H1 (cell line): ENCODE measurements around the gene TSHZ2. TPM values are rescaled to one million over a fixed set of nuclear protein-coding genes. Genes with fewer than 3 reads are reported as not detected.

Source experiments
- CTCF ChIA-PET: fragments of 300-600 bp; sonication (Branson Sonifier 250); formaldehyde crosslinking; loops from one replicate; lab custom pipeline; 2021; ENCODE audit not compliant: partially characterized antibody; lab: Charles Lee
- POLR2A ChIA-PET: fragments of 300-600 bp; sonication (Branson Sonifier 250); formaldehyde crosslinking; loops from one replicate; lab custom pipeline; 2021; ENCODE audit warnings: inconsistent platforms; ENCODE audit not compliant: partially characterized antibody; lab: Charles Lee
- DNase-seq, 2 experiments: peaks; one replicate each; pipeline versions ENCODE4 v3.0.0 to v3.0.0-alpha.2; 2010 to 2022; ENCODE audit warnings: low spot score in 2 of 2, low read depth in 1 of 2, mixed read lengths in 1 of 2
- FAIRE-seq: peaks from 2 replicates; lab custom pipeline; 2011; peaks lifted over from hg19 to GRCh38; lab: Jason Lieb, UNC
- H2AFZ ChIP-seq: 2 replicates; pipeline ENCODE4 v1.8.1; 2012; ENCODE audit warnings: low read length, inconsistent platforms
- H2AK5ac ChIP-seq: 2 replicates; pipeline ENCODE4 v1.6.1; 2013; ENCODE audit warnings: low read depth, low read length
- H2BK120ac ChIP-seq: replicated peaks from 2 replicates; pipeline ENCODE3; 2013; ENCODE audit warnings: low read depth, low read length, inconsistent platforms
- H2BK12ac ChIP-seq: 2 replicates; pipeline ENCODE4 v1.6.1; 2013; ENCODE audit warnings: low read depth, low read length
- H2BK15ac ChIP-seq: 2 replicates; pipeline ENCODE4 v1.6.1; 2013; ENCODE audit warnings: low read length
- H2BK20ac ChIP-seq: 2 replicates; pipeline ENCODE4 v1.6.1; 2013; ENCODE audit warnings: low read length
- H2BK5ac ChIP-seq: 2 replicates; pipeline ENCODE4 v1.6.1; 2013; ENCODE audit warnings: low read depth, low read length
- H3K14ac ChIP-seq: 2 replicates; pipeline ENCODE4 v1.6.1; 2013; ENCODE audit warnings: inconsistent platforms; ENCODE audit not compliant: insufficient read length
- H3K18ac ChIP-seq: 2 replicates; pipeline ENCODE4 v1.6.1; 2013; ENCODE audit warnings: low read length; ENCODE audit errors: extremely low read depth
- H3K23ac ChIP-seq: 2 replicates; pipeline ENCODE4 v1.6.1; 2013; ENCODE audit warnings: inconsistent platforms; ENCODE audit not compliant: insufficient read length
- H3K23me2 ChIP-seq: 2 replicates; pipeline ENCODE4 v1.6.1; 2013; ENCODE audit warnings: low read depth, low read length
- H3K27ac ChIP-seq: 2 replicates; pipeline ENCODE4 v1.6.1; 2011; ENCODE audit warnings: low read depth, low read length, inconsistent platforms
- H3K27me3 ChIP-seq, 4 experiments: replicated peaks in 1 of 4; 1 replicate in 1 of 4; 2 replicates in 3 of 4; pipeline versions ENCODE4 v1.6.1 to v1.8.1; 2011 to 2013; ENCODE audit warnings: low read length in 3 of 4, mild to moderate bottlenecking in 3 of 4, inconsistent platforms in 2 of 4, mixed read lengths in 2 of 4, moderate library complexity in 1 of 4; ENCODE audit not compliant: control insufficient read depth in 3 of 4, insufficient read depth in 3 of 4; ENCODE audit errors: extremely low read depth in 1 of 4
- H3K36me3 ChIP-seq, 4 experiments: 2 replicates each; pipeline versions ENCODE4 v1.6.1 to v1.8.1; 2011 to 2013; ENCODE audit warnings: mild to moderate bottlenecking in 4 of 4, low read length in 3 of 4, moderate library complexity in 2 of 4, control low read depth in 1 of 4, inconsistent platforms in 1 of 4; ENCODE audit not compliant: insufficient read depth in 4 of 4, control insufficient read depth in 2 of 4
- H3K4ac ChIP-seq: replicated peaks from 2 replicates; pipeline ENCODE3; 2013; ENCODE audit warnings: low read length, low read depth, mixed read lengths, inconsistent platforms; ENCODE audit not compliant: insufficient read length
- H3K4me1 ChIP-seq, 4 experiments: replicated peaks in 1 of 4; 1 replicate in 1 of 4; 2 replicates in 3 of 4; pipeline versions ENCODE4 v1.6.1 to v1.8.1; 2011 to 2013; ENCODE audit warnings: low read length in 3 of 4, inconsistent platforms in 2 of 4, mixed read lengths in 1 of 4; ENCODE audit not compliant: insufficient read depth in 4 of 4, control insufficient read depth in 3 of 4
- H3K4me2 ChIP-seq, 2 experiments: 2 replicates each; pipeline versions ENCODE4 v1.6.1 to v1.8.1; 2011 to 2013; ENCODE audit warnings: low read depth in 2 of 2, low read length in 2 of 2, control low read depth in 1 of 2, inconsistent platforms in 1 of 2, mild to moderate bottlenecking in 1 of 2; ENCODE audit not compliant: insufficient read depth in 1 of 2
- H3K4me3 ChIP-seq, 4 experiments: fragments of 200-600, 300-600 bp in 1 of 4; sonication (generic), shearing (Covaris generic), sonication (Bioruptor Twin) in 1 of 4; 2 replicates each; pipeline versions ENCODE4 v1.5.1 to v1.8.1; 2011 to 2016; ENCODE audit warnings: low read length in 4 of 4, low read depth in 3 of 4, control low read depth in 2 of 4, inconsistent platforms in 2 of 4, mild to moderate bottlenecking in 2 of 4, mixed read lengths in 1 of 4, moderate library complexity in 1 of 4; ENCODE audit not compliant: insufficient read depth in 2 of 4; ENCODE audit errors: extremely low read depth in 1 of 4
- H3K56ac ChIP-seq: replicated peaks from 2 replicates; pipeline ENCODE3; 2013; ENCODE audit warnings: low read depth, mild to moderate bottlenecking, mixed read lengths, low read length, inconsistent platforms; ENCODE audit not compliant: insufficient read length
- H3K79me1 ChIP-seq: 2 replicates; pipeline ENCODE4 v1.6.1; 2013; ENCODE audit warnings: low read depth, low read length, control low read depth
- H3K79me2 ChIP-seq, 2 experiments: 2 replicates each; pipeline versions ENCODE4 v1.6.1 to v1.8.1; 2012 to 2013; ENCODE audit warnings: low read length in 2 of 2, mild to moderate bottlenecking in 2 of 2, inconsistent platforms in 1 of 2; ENCODE audit not compliant: insufficient read depth in 2 of 2, control insufficient read depth in 1 of 2
- H3K9ac ChIP-seq, 4 experiments: replicated peaks in 1 of 4; 1 replicate in 1 of 4; 2 replicates in 3 of 4; pipeline versions ENCODE4 v1.6.1 to v1.8.1; 2011 to 2013; ENCODE audit warnings: low read depth in 3 of 4, low read length in 3 of 4, control low read depth in 2 of 4, mild to moderate bottlenecking in 2 of 4, moderate library complexity in 2 of 4, inconsistent platforms in 1 of 4; ENCODE audit errors: extremely low read depth in 1 of 4
- H3K9me3 ChIP-seq, 2 experiments: 2 replicates each; pipeline versions ENCODE4 v1.6.1 to v1.8.1; 2012 to 2013; ENCODE audit warnings: mild to moderate bottlenecking in 2 of 2, moderate library complexity in 2 of 2, control low read depth in 1 of 2, inconsistent platforms in 1 of 2, low read depth in 1 of 2, low read length in 1 of 2, mixed read lengths in 1 of 2; ENCODE audit not compliant: insufficient read depth in 2 of 2
- H4K20me1 ChIP-seq, 2 experiments: replicated peaks in 1 of 2; 2 replicates each; pipeline versions ENCODE3 to v1.8.1; 2011 to 2013; ENCODE audit warnings: inconsistent platforms in 2 of 2, low read length in 2 of 2, mild to moderate bottlenecking in 1 of 2; ENCODE audit not compliant: insufficient read depth in 2 of 2, control insufficient read depth in 1 of 2
- H4K5ac ChIP-seq: 2 replicates; pipeline ENCODE4 v1.6.1; 2013; ENCODE audit warnings: low read length, low read depth, mixed read lengths, inconsistent platforms; ENCODE audit not compliant: insufficient read length
- H4K8ac ChIP-seq: 2 replicates; pipeline ENCODE4 v1.8.0; 2013; ENCODE audit warnings: mild to moderate bottlenecking, moderate library complexity, low read length, inconsistent platforms; ENCODE audit not compliant: insufficient read depth; ENCODE audit errors: extremely low read depth
- H4K91ac ChIP-seq: replicated peaks from 2 replicates; pipeline ENCODE3; 2013; ENCODE audit warnings: low read length, mixed read lengths, inconsistent platforms; ENCODE audit not compliant: insufficient read length
- EGR1 ChIP-seq: IDR thresholded peaks from 2 replicates; pipeline ENCODE4 v1.6.1; 2011; ENCODE audit warnings: low read depth, low read length, borderline replicate concordance
- NANOG ChIP-seq: IDR thresholded peaks from 2 replicates; pipeline ENCODE4 v1.6.1; 2011; ENCODE audit warnings: low read length, low read depth, mild to moderate bottlenecking, inconsistent platforms; ENCODE audit not compliant: insufficient read depth, poor library complexity, severe bottlenecking
- RNF2 ChIP-seq: fragments of 200-900, 300-1000 bp; sonication (generic); IDR thresholded peaks from 2 replicates; pipeline ENCODE4 v1.7.1; 2016; ENCODE audit warnings: borderline replicate concordance, low read depth, mild to moderate bottlenecking, antibody characterized with exemption, low read length; ENCODE audit not compliant: poor library complexity, severe bottlenecking; ENCODE audit errors: missing control alignments
- SRF ChIP-seq: IDR thresholded peaks from 2 replicates; pipeline ENCODE4 v1.6.1; 2011; ENCODE audit warnings: mild to moderate bottlenecking, low read depth, low read length, moderate library complexity
- WGBS, 2 experiments: shearing (Covaris generic) in 1 of 2; methylation state at CpG; one replicate each; pipeline versions ENCODE4 v1.1.6 to v1.1.7; 2013 to 2015; ENCODE audit warnings: low lambda C conversion rate in 2 of 2, mixed read lengths in 2 of 2, inconsistent platforms in 1 of 2, low coverage in 1 of 2, missing lambda C conversion rate in 1 of 2; ENCODE audit not compliant: insufficient replicate concordance in 2 of 2, insufficient coverage in 1 of 2, insufficient read length in 1 of 2; ENCODE audit errors: extremely low coverage in 1 of 2, missing lambda C conversion rate in 1 of 2; 5-methylcytosine and 5-hydroxymethylcytosine counted together
- polyA plus RNA-seq, 7 experiments: library from polyadenylated mRNA; depleted of rRNA in 3 of 7; stranded (reverse) in 5 of 7; unstranded in 2 of 7; fragments of >200 nt in 5 of 7; fragments of 200-250 nt in 2 of 7; gene quantifications; 1 replicate in 5 of 7; 2 replicates in 1 of 7; 4 replicates in 1 of 7; pipeline versions ENCODE4 v1.2.1 to v1.2.3, GENCODE V29; 2011 to 2013; ENCODE audit warnings: missing spikeins in 2 of 7, mixed read lengths in 2 of 7
- total RNA-seq: library from RNA; stranded (reverse); fragmentation: NEBNext Ultra II Directional; extraction: Animal tissue kit (Norgen Biotek cat#: 25700); gene quantifications from 2 replicates; pipeline ENCODE4 v1.2.1, GENCODE V29; 2021
- TF ChIP-seq, protein P1 (sequence below): IDR thresholded peaks from 2 replicates; pipeline ENCODE4 v1.6.1; 2012; ENCODE audit warnings: low read length, inconsistent platforms

TSHZ2 gene
- total and polyA plus RNA-seq, 2 of the 8 experiments (the other 6 are each of a cell fraction or from before 2014, with no cell fraction given) = 0.14 to 0.30 TPM

DNA sequence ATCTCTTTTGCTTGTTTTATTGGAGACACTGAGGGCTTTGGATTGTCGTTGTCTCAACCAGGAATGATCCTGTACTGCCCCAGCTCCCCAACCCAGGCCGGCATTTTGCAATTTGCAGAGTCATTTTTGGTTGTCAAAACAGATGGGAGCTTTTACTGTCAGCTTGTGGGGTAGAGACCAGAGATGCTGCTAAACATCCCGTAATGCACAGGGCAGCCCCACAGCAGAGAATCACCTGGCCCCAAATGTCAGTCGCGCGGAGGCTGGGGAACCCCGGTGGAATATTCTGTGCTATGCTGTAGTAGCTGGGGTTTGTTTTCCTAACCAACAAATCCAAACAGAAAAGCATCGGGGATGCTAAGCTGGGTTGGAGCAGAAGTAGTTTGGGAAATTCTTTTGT is 99.7 kb downstream of the TSHZ2 start:
- H4K91ac ChIP-seq = no peak overlapping the region
- no peak overlapping the region for H3K14ac ChIP-seq
- no peak overlapping the region for H3K27ac ChIP-seq
- no peak overlapping the region for H3K56ac ChIP-seq
- H3K9me3 ChIP-seq = no peaks in the 10 kb centered on the region; a peak in 2 of 4 replicates
- H2BK15ac ChIP-seq = no peak overlapping the region
- no peak for DNase-seq
- TF ChIP-seq SRF (no peak), NANOG (no peak), RNF2 (no peak), EGR1 (no peak)
- TF ChIP-seq, protein P1, sequence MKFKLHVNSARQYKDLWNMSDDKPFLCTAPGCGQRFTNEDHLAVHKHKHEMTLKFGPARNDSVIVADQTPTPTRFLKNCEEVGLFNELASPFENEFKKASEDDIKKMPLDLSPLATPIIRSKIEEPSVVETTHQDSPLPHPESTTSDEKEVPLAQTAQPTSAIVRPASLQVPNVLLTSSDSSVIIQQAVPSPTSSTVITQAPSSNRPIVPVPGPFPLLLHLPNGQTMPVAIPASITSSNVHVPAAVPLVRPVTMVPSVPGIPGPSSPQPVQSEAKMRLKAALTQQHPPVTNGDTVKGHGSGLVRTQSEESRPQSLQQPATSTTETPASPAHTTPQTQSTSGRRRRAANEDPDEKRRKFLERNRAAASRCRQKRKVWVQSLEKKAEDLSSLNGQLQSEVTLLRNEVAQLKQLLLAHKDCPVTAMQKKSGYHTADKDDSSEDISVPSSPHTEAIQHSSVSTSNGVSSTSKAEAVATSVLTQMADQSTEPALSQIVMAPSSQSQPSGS = no peak
- TF ChIP-seq, all 59 proteins: peak for 0
- Histone ChIP-seq H2AFZ (no peak overlapping the region; the same call in 1 of the 2 replicates), H2AK5ac (no peak overlapping the region), H3K4me3 (no peak overlapping the region), H3K9ac (no peak overlapping the region), H4K5ac (no peak overlapping the region), H3K27me3 (no peaks in the 10 kb centered on the region), H3K79me1 (no peaks in the 10 kb centered on the region), H4K20me1 (no peaks in the 10 kb centered on the region), H2BK120ac (no peak overlapping the region), H3K23ac (no peak overlapping the region), H2BK20ac (no peak overlapping the region), H3K4me1 (peaks cover 0 to 2% (median under 1%) of the 10 kb centered on the region in 4 experiments; a peak in 3 of 7 replicates), H2BK5ac (no peak overlapping the region), H2BK12ac (no peak overlapping the region), H3K18ac (no peak overlapping the region), H3K23me2 (peaks cover 5% of the 10 kb centered on the region; the same call in 1 of the 2 replicates), H3K36me3 (no peaks in the 10 kb centered on the region), H4K8ac (no peak overlapping the region), H3K4me2 (no peak overlapping the region), H3K4ac (no peak overlapping the region), H3K79me2 (no peaks in the 10 kb centered on the region)
- FAIRE-seq = no peak
- POLR2A ChIA-PET = interaction anchor here (1.2 kb wide), 1 partner anchor 11 kb away, joined by 3 read pairs; no protein-coding TSS in a partner anchor
- WGBS, 2 experiments = 93% methylated on average over 8 of the region's 8 CpGs; no CpG with 5 or more reads in 1 of the 2 experiments
- CTCF ChIA-PET = interaction anchor here (1.0 to 1.2 kb wide), 2 partner anchors 9 to 494 kb away, joined by 3 read pairs; no protein-coding TSS in a partner anchor
